Coronary artery (tissue), 2 donors: ENCODE measurements around the gene TALDO1.

ENCODE experiments used
- DNase-seq: peaks from one replicate; pipeline ENCODE4 v3.0.0-alpha.2; 2017; ENCODE audit warnings: low spot score
- H3K27ac ChIP-seq, 2 donors: fragments of 200-600 bp; sonication (generic); one replicate each; pipeline ENCODE4 v1.5.1; 2016 to 2019
- H3K4me3 ChIP-seq: fragments of 200-600 bp; sonication (generic); 2 replicates; pipeline ENCODE4 v1.5.1; 2016; ENCODE audit warnings: mild to moderate bottlenecking, moderate library complexity
- TF ChIP-seq, protein P1 (sequence below): fragments of 200-600 bp; sonication (generic); IDR thresholded peaks from one replicate; pipeline ENCODE4 v1.5.1; 2019; ENCODE audit warnings: antibody characterized with exemption

TALDO1 gene

DNA sequence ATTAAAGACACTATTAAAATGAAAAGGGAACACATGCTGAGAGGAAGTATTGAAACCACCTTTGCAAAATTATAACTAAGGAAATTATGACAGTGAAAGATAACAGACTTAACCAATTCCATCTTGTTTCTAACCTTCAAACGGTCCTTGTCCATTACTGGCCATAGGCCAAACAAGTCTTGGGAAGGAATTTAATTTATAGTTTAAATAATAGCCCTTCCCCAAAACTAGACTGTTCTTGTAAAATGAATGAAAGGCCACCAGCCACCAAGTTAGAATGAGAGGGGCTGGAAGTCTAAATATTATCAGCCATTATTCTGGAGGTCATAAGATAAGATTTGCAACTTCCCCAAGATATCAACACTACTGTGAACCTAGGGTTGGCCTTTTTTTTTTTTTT lies 1.8 kb upstream of the TALDO1 start:
- TF ChIP-seq, protein P1, sequence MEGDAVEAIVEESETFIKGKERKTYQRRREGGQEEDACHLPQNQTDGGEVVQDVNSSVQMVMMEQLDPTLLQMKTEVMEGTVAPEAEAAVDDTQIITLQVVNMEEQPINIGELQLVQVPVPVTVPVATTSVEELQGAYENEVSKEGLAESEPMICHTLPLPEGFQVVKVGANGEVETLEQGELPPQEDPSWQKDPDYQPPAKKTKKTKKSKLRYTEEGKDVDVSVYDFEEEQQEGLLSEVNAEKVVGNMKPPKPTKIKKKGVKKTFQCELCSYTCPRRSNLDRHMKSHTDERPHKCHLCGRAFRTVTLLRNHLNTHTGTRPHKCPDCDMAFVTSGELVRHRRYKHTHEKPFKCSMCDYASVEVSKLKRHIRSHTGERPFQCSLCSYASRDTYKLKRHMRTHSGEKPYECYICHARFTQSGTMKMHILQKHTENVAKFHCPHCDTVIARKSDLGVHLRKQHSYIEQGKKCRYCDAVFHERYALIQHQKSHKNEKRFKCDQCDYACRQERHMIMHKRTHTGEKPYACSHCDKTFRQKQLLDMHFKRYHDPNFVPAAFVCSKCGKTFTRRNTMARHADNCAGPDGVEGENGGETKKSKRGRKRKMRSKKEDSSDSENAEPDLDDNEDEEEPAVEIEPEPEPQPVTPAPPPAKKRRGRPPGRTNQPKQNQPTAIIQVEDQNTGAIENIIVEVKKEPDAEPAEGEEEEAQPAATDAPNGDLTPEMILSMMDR: no peak
- Histone ChIP-seq H3K27ac (no peak overlapping the region), H3K4me3 (no peak overlapping the region)
- DNase-seq: no peak

DNA sequence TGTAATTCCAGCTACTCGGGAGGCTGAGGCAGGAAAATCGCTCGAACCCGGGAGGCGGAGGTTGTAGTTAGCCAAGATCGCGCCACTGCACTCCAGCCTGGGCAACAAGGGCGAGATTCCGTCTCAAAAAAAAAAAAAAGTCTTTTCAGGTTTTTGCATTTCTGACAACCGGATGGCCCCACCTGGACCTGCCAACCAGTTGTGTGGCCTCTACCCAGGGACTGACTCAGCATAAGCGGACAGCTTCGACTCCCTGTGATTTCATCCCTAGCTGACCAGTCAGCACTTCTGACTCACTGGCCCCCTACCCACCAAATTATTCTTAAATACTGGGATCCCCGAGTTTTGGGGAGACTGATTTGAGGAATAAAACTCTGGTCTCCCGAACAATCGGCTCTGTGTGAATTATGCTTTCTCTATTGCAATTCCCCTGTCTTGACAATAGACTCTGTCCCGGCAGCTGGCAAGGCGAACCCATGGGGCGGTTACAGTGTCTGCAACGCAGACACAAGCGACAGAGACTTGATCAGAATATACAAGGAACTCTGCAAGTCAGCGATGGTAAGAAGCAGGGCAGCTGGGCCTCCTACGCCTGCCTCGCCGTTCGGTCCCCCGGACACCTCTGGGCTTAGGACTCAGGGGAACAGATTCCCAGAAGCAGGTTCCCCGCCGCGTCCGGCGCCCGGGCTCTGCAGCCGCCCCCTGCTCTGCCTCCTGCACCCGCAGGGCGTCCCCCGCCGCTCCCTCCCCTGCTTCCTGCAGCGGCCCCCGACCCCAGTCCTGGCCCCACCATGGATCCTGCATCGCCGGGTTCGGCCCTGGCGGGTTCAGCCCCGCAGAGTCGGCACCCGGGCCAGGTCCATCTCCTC lies 741 bp upstream of the TALDO1 start:
- Histone ChIP-seq H3K4me3 (peak overlapping the region; percentile 97), H3K27ac (peak overlapping the region; percentile 64 to 94)
- DNase-seq: peak; percentile 80
- TF ChIP-seq, protein P1: no peak

DNA sequence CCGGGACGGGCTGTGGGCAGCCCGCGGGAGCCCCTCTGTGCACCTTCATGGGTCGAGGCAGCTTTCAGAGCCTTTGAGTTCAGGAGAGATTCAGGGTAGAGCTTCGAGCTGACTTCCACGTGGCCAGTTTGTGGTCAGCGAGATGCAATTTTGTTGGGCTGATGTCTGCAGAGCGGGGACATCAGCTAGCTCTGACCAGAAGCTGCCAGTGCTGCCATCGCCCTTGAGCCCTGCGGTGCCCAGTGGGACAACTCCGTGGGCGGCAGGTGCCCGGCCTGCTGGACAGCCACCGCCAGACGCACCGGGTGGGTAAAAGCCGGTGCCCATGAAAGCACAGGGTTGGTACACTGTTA lies 719 bp downstream of the TALDO1 start:
- TF ChIP-seq, protein P1: no peak
- H3K4me3 ChIP-seq: peak overlapping the region; percentile 97
- DNase-seq: no peak
- peak overlapping the region; percentile 64 to 94 for H3K27ac ChIP-seq

DNA sequence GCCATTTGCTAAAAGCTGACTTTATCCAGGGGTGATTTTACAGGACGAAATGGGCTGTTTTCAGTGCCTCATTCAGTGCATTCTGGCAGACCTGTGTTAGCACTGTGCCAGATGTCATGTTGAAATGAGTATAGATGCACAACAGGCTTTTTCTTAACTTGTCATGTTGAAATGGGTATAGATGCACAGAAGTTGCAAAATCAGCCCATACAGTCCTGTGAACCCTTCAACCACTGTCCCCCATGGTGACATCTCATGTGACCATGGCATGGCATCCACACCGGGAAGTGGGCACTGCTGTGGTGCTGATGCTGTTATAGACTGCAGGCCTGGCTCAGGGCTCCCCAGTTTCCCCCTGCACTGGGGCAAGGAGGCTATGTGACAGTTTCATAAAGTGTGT lies 2.5 kb downstream of the TALDO1 start:
- no peak overlapping the region for H3K27ac ChIP-seq

DNA sequence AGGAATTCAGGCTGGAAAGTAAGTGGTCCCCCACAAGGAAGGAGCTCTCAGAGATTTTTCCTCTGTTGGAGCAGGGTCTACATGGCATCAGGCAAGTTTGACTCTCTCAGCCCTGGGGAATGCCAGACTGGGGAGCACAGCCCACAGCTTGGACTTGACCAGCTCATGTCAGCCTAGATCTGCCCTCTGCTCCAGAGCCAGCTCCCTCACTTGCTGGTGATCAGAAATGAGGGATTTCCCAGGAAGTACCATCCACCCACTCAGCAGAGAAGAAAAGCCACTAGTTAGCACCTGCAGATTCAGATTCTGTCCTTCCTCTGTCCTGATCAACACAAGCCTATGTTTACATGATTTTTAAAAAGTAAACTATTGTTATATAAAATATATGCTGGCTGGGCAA lies 13.0 kb downstream of the TALDO1 start:
- no peak overlapping the region for H3K4me3 ChIP-seq
- H3K27ac ChIP-seq: no peak overlapping the region
- TF ChIP-seq, protein P1: no peak
- DNase-seq: no peak

More for the DNA sequence above, 2.5 kb downstream of the TALDO1 start:
- DNase-seq: no peak
- TF ChIP-seq, protein P1: no peak
- no peak overlapping the region for H3K4me3 ChIP-seq

DNA sequence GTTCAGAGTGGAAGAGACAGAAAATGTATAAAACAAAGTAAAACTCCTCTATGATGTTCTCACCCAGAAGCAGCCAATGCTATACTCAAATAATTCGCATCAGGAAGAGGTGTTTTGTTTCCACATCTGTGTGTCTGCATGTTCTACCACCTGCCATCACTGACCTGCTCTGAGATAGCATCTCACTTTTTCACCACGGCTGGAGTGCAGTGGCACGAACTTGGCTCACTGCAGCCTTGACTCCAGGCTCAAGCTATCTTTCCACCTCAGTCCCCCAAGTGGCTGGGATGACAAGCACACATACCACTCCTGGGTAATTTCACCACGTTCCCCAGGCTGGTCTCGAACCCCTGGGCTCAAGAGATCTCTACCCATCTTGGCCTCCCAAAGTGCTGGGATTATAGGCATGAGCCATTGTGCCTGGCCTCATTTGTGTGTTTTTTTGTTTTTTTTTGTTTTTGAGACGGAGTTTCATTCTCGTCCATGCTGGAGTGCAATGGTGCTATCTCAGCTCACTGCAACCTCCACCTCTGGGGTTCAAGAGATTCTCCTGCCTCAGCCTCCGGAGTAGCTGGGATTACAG lies 14.4 kb downstream of the TALDO1 start:
- Histone ChIP-seq H3K27ac (no peak overlapping the region), H3K4me3 (no peak overlapping the region)
- TF ChIP-seq, protein P1: no peak
- no peak for DNase-seq
